Sigmoid colon (tissue), 7 donors: ENCODE data around the gene ODAD2. TPM values are rescaled to one million over a fixed set of nuclear protein-coding genes. Genes with fewer than 3 reads are reported as not detected.

ENCODE experiments used
- DNase-seq: peaks from one replicate; pipeline ENCODE4 v3.0.0-alpha.2; 2019
- H3K27ac ChIP-seq, 4 donors: fragments of 200-600 bp; sonication (generic); one replicate each; pipeline ENCODE4 v1.5.1; 2016 to 2019; ENCODE audit warnings: mild to moderate bottlenecking in 1 of 4
- H3K27me3 ChIP-seq, 3 donors: fragments of 200-600 bp; sonication (generic); one replicate each; pipeline ENCODE4 v1.5.1; 2019; ENCODE audit warnings: mild to moderate bottlenecking in 1 of 3
- H3K36me3 ChIP-seq, 4 donors: fragments of 200-600 bp; sonication (generic); one replicate each; pipeline ENCODE4 v1.5.1; 2016 to 2019
- H3K4me1 ChIP-seq, 4 donors: fragments of 200-600 bp; sonication (generic); one replicate each; pipeline ENCODE4 v1.5.1; 2017 to 2019
- H3K4me3 ChIP-seq, 4 donors: fragments of 200-600 bp; sonication (generic); one replicate each; pipeline ENCODE4 v1.5.1; 2017 to 2019; ENCODE audit warnings: mild to moderate bottlenecking in 2 of 4, moderate library complexity in 1 of 4
- H3K9me3 ChIP-seq, 4 donors: fragments of 200-600 bp in 3 of 4; sonication (generic) in 3 of 4; one replicate each; pipeline versions ENCODE4 v1.5.1 to v1.6.1; 2013 to 2019
- CTCF ChIP-seq, 4 experiments: fragments of 450-650 bp in 3 of 4; fragments of 200-600 bp in 1 of 4; IDR thresholded peaks; one replicate each; pipeline ENCODE4 v1.5.1; 2016 to 2019; ENCODE audit warnings: antibody characterized with exemption in 4 of 4, mild to moderate bottlenecking in 3 of 4, moderate library complexity in 2 of 4
- EP300 ChIP-seq, 4 donors: sonication (generic); formaldehyde crosslinking; IDR thresholded peaks; one replicate each; pipeline ENCODE4 v1.6.1; 2017; ENCODE audit warnings: antibody characterized with exemption in 4 of 4
- POLR2A ChIP-seq, 2 donors: fragments of 450-650 bp; IDR thresholded peaks; one replicate each; pipeline ENCODE4 v1.6.1; 2016; ENCODE audit warnings: antibody characterized with exemption in 2 of 2, mild to moderate bottlenecking in 2 of 2, moderate library complexity in 2 of 2
- POLR2AphosphoS5 ChIP-seq, 4 donors: sonication (generic); formaldehyde crosslinking; IDR thresholded peaks; one replicate each; pipeline ENCODE4 v1.6.1; 2017; ENCODE audit warnings: antibody characterized with exemption in 4 of 4
- WGBS, 2 donors: extraction: QIAGEN DNeasy Blood & Tissue Kit; methylation state at CpG; one replicate each; pipeline ENCODE4 v1.1.7; 2013; 5-methylcytosine and 5-hydroxymethylcytosine counted together
- intact Hi-C: fragments of 100-400 bp; cut with DNase I; formaldehyde crosslinking; loops from one replicate; pipeline ENCODE4 v1.15.1; 2023
- polyA plus RNA-seq, 3 donors: library from polyadenylated mRNA; stranded (reverse); fragments of 200-250 nt; gene quantifications; one replicate each; pipeline ENCODE4 v1.2.3, GENCODE V29; 2013
- total RNA-seq, 4 donors: library from RNA; depleted of rRNA; stranded (reverse); fragments of >200 nt; gene quantifications; one replicate each; pipeline ENCODE4 v1.1.0, GENCODE V29; 2016
- donor health status: healthy with polysubstance abuse.
- donor health status: Bipolar disorder and iron deficiency.
- donor health status: healthy.

ODAD2 gene
- total and polyA plus RNA-seq, 7 donors: 0.29 to 8.8 (median 2.3) TPM; not detected in 1

DNA sequence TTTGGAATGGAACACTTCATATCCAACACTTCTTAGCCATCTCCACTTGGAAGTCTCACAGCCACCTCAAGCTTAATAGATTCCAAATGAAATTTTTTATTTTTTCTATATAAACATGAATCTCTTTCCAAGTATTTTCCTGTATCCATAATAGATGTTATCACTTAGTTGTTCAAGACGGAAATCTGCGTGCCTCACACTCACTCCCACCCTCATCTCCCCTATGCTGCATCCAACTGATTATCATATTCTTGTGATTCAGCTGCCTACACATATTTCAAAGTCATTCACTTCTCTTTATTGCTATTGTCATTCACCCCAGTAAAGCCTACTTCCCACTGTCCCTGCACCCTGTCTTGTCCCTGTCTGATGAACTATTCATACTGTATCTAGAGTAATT is 183.0 kb downstream of the ODAD2 start:
- whole genome bisulfite sequencing, 2 donors: 86 to 96% methylated on average over 2 of the region's 2 CpGs

GRCh38 chr10:27815261-27815660 is 183.6 kb downstream of the ODAD2 start:
- Histone ChIP-seq H3K27ac (no peak overlapping the region), H3K4me1 (peaks cover 0 to 7% (median 5%) of the 10 kb centered on the region in 4 donors), H3K4me3 (no peak overlapping the region), H3K27me3 (no peaks in the 10 kb centered on the region), H3K36me3 (no peaks in the 10 kb centered on the region), H3K9me3 (no peaks in the 10 kb centered on the region)
- no peak for DNase-seq
- TF ChIP-seq POLR2AphosphoS5 (IDR thresholded peaks at IDR 0.05): no peak
- TF ChIP-seq CTCF (IDR thresholded peaks at IDR 0.05): no peak
- TF ChIP-seq EP300 (IDR thresholded peaks at IDR 0.05): no peak
- no peak for TF ChIP-seq POLR2A (IDR thresholded peaks at IDR 0.05)
- WGBS, 2 donors: 75 to 84% methylated on average over 3 of the region's 3 CpGs
- intact Hi-C loops: no loop called here

More for the DNA sequence above, 183.0 kb downstream of the ODAD2 start:
- no peak overlapping the region for H3K4me3 ChIP-seq
- peaks cover 0 to 13% (median 10%) of the 10 kb centered on the region in 4 donors for H3K4me1 ChIP-seq
- no peak overlapping the region for H3K27ac ChIP-seq
- no peak for DNase-seq
- intact Hi-C loops: no loop called here
- no peaks in the 10 kb centered on the region for H3K9me3 ChIP-seq
- no peak for TF ChIP-seq POLR2AphosphoS5 (IDR thresholded peaks at IDR 0.05)
- TF ChIP-seq EP300 (IDR thresholded peaks at IDR 0.05): no peak
- no peak for TF ChIP-seq POLR2A (IDR thresholded peaks at IDR 0.05)
- TF ChIP-seq CTCF (IDR thresholded peaks at IDR 0.05): no peak
- H3K27me3 ChIP-seq: no peaks in the 10 kb centered on the region
- no peaks in the 10 kb centered on the region for H3K36me3 ChIP-seq

DNA sequence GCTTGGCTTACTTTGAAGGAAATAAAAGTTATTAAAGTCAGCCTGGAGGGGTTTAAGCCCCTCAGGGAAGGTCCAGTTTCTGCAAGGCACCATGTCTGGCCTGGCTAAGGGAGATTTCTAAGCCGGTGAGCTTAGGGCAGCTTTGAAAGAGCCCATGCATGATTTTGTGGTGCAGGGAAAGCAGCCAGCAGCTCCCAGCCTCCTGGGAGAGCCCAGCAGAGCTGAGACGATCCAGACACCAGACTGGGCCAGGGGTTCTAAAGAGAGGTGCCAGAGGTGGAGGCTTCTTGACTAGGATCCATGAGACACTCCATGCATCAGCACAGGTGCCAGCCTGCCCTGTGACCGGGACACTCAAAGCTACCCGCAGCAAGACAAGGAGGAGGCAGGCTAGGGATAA is 193.7 kb downstream of the ODAD2 start:
- Histone ChIP-seq H3K4me3 (no peak overlapping the region), H3K9me3 (no peaks in the 10 kb centered on the region), H3K27me3 (no peaks in the 10 kb centered on the region), H3K4me1 (peaks cover 0 to 24% (median 9%) of the 10 kb centered on the region in 4 donors), H3K36me3 (no peaks in the 10 kb centered on the region), H3K27ac (peak overlapping the region in 3 of 4 donors; percentile 26 to 66 (median 47))
- no peak for TF ChIP-seq CTCF (IDR thresholded peaks at IDR 0.05)
- peak in 2 of 4 donors; percentile 4 to 7 for TF ChIP-seq POLR2AphosphoS5 (IDR thresholded peaks at IDR 0.05)
- intact Hi-C loops: no loop called here
- 76% methylated on average over 4 of the region's 4 CpGs for WGBS, 2 donors
- no peak for DNase-seq

GRCh38 chr10:27804136-27804535 is 194.7 kb downstream of the ODAD2 start:
- peaks cover 0 to 24% (median 9%) of the 10 kb centered on the region in 4 donors for H3K4me1 ChIP-seq
- WGBS, 2 donors: 85 to 91% methylated on average over 7 of the region's 7 CpGs

More at GRCh38 chr10:27804136-27804535, 194.7 kb downstream of the ODAD2 start:
- Histone ChIP-seq H3K4me3 (no peak overlapping the region), H3K36me3 (no peaks in the 10 kb centered on the region), H3K27me3 (no peaks in the 10 kb centered on the region), H3K27ac (peak overlapping the region in 1 of 4 donors; percentile 66), H3K9me3 (no peaks in the 10 kb centered on the region)
- no peak for DNase-seq
- intact Hi-C loops: no loop called here
- TF ChIP-seq EP300 (IDR thresholded peaks at IDR 0.05): no peak
- TF ChIP-seq POLR2AphosphoS5 (IDR thresholded peaks at IDR 0.05): no peak
- TF ChIP-seq CTCF (IDR thresholded peaks at IDR 0.05): no peak
- no peak for TF ChIP-seq POLR2A (IDR thresholded peaks at IDR 0.05)
